GM12874 (cell line): ENCODE results near the gene BRAF.

Source experiments
- TF ChIP-seq, protein P1 (sequence below): IDR thresholded peaks from 2 replicates; pipeline ENCODE4 v1.5.1; 2011; ENCODE audit warnings: low read depth, mild to moderate bottlenecking, control low read depth, low read length, moderate library complexity; ENCODE audit not compliant: insufficient read depth

Gene BRAF

GRCh38 chr7:140866926-140867325 lies 57.8 kb downstream of the BRAF start:
- TF ChIP-seq, protein P1, sequence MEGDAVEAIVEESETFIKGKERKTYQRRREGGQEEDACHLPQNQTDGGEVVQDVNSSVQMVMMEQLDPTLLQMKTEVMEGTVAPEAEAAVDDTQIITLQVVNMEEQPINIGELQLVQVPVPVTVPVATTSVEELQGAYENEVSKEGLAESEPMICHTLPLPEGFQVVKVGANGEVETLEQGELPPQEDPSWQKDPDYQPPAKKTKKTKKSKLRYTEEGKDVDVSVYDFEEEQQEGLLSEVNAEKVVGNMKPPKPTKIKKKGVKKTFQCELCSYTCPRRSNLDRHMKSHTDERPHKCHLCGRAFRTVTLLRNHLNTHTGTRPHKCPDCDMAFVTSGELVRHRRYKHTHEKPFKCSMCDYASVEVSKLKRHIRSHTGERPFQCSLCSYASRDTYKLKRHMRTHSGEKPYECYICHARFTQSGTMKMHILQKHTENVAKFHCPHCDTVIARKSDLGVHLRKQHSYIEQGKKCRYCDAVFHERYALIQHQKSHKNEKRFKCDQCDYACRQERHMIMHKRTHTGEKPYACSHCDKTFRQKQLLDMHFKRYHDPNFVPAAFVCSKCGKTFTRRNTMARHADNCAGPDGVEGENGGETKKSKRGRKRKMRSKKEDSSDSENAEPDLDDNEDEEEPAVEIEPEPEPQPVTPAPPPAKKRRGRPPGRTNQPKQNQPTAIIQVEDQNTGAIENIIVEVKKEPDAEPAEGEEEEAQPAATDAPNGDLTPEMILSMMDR: no peak

- TF ChIP-seq, protein P1: no peak
Observed at GRCh38 chr7:140864732-140865131, 60.0 kb downstream of the BRAF start.

GRCh38 chr7:140863867-140864266 lies 60.9 kb downstream of the BRAF start:
- TF ChIP-seq, protein P1: no peak

GRCh38 chr7:140863184-140863583 lies 61.5 kb downstream of the BRAF start:
- TF ChIP-seq, protein P1: no peak

- TF ChIP-seq, protein P1: no peak
Observed at GRCh38 chr7:140857048-140857447, 67.7 kb downstream of the BRAF start.

DNA sequence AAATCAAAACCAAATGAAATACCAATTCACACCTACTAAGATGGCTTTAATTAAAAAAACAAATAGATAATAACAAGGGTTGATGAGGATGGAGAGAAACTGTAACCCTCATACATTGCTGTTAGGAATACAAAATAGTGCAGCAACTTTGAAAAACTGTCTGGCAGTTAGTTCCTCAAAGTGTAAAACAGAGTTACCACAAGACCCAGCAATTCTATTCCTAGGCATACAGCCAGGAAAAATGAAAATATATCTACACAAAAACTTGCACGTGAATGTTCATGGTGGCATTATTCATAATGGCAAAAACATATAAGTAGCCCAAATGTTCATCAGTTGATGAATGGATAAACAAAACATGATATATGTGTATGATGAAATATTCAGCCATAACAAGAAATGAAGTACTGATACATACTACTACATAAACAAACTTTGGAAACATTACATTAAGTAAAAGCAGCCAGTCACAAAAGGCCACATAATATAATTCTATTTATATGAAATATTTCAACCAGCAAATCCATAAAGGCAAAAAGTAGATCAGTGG lies 83.5 kb downstream of the BRAF start:
- TF ChIP-seq, protein P1: no peak

DNA sequence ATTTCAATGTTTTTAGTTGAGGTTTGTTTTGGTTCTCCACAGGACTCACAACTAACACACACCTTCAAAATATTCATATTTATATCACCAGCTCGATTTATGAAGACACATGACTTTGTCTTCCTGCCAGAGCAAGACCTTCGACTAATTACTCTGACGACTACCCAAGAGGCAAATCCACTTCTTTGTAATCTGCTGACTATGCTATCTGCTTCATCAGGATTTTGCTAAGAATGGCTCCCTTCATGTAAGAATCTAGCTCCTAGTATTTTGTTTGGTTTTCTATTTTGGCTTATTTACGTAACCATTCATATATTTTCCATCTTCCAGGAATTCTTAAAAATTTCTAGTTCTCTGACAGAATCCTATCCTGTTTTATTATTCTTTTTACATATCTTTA lies 93.0 kb downstream of the BRAF start:
- TF ChIP-seq, protein P1: no peak
